Trophoblast cell (in vitro differentiated cells and primary cell): ENCODE results near the gene IL4I1.

Experiments used
- DNase-seq, 2 donors: peaks; one replicate each; pipeline ENCODE4 v3.0.0-alpha.2; 2016
- H2AFZ ChIP-seq: 2 replicates; pipeline ENCODE4 v1.6.1; 2013; ENCODE audit warnings: low read length, moderate library complexity, mild to moderate bottlenecking; ENCODE audit not compliant: insufficient read depth, poor library complexity
- H2AK5ac ChIP-seq: 2 replicates; pipeline ENCODE4 v1.6.1; 2013; ENCODE audit warnings: mild to moderate bottlenecking, low read length
- H2BK120ac ChIP-seq: 2 replicates; pipeline ENCODE4 v1.6.1; 2013; ENCODE audit warnings: low read length, mild to moderate bottlenecking, moderate library complexity; ENCODE audit not compliant: insufficient read depth, poor library complexity
- H2BK12ac ChIP-seq: 2 replicates; pipeline ENCODE4 v1.6.1; 2013; ENCODE audit warnings: mild to moderate bottlenecking, low read length, moderate library complexity
- H2BK5ac ChIP-seq: 2 replicates; pipeline ENCODE4 v1.6.1; 2013; ENCODE audit warnings: low read length, low read depth, moderate library complexity, mild to moderate bottlenecking; ENCODE audit not compliant: poor library complexity
- H3K14ac ChIP-seq: 2 replicates; pipeline ENCODE4 v1.6.1; 2013; ENCODE audit warnings: mild to moderate bottlenecking, low read length
- H3K18ac ChIP-seq: 2 replicates; pipeline ENCODE4 v1.6.1; 2013; ENCODE audit warnings: mild to moderate bottlenecking, low read length
- H3K23ac ChIP-seq: 2 replicates; pipeline ENCODE4 v1.6.1; 2013; ENCODE audit warnings: low read length
- H3K27ac ChIP-seq: 2 replicates; pipeline ENCODE4 v1.5.1; 2013; ENCODE audit warnings: low read depth, mild to moderate bottlenecking, inconsistent platforms, low read length, moderate library complexity
- H3K27me3 ChIP-seq: 2 replicates; pipeline ENCODE4 v1.6.1; 2013; ENCODE audit warnings: inconsistent platforms, mild to moderate bottlenecking, low read length, moderate library complexity; ENCODE audit not compliant: insufficient read depth
- H3K36me3 ChIP-seq, 2 experiments: 1 replicate in 1 of 2; 2 replicates in 1 of 2; pipeline ENCODE4 v1.6.1; 2013; ENCODE audit warnings: low read length in 2 of 2, mild to moderate bottlenecking in 2 of 2, moderate library complexity in 1 of 2; ENCODE audit not compliant: insufficient read depth in 2 of 2, control insufficient read depth in 1 of 2
- H3K4ac ChIP-seq: 2 replicates; pipeline ENCODE4 v1.6.1; 2013; ENCODE audit warnings: low read depth, mild to moderate bottlenecking, low read length, moderate library complexity
- H3K4me1 ChIP-seq, 2 experiments: 1 replicate in 1 of 2; 2 replicates in 1 of 2; pipeline ENCODE4 v1.6.1; 2013; ENCODE audit warnings: low read length in 2 of 2, mild to moderate bottlenecking in 2 of 2, moderate library complexity in 1 of 2; ENCODE audit not compliant: insufficient read depth in 2 of 2, control insufficient read depth in 1 of 2
- H3K4me2 ChIP-seq: 2 replicates; pipeline ENCODE4 v1.6.1; 2013; ENCODE audit warnings: inconsistent platforms, mild to moderate bottlenecking, low read length, moderate library complexity
- H3K4me3 ChIP-seq: 2 replicates; pipeline ENCODE4 v1.5.1; 2013; ENCODE audit warnings: mild to moderate bottlenecking, low read depth, low read length, inconsistent platforms
- H3K79me1 ChIP-seq: one replicate; pipeline ENCODE4 v1.6.1; 2013; ENCODE audit warnings: low read length
- H3K79me2 ChIP-seq: 2 replicates; pipeline ENCODE4 v1.6.1; 2013; ENCODE audit warnings: low read length, mild to moderate bottlenecking; ENCODE audit not compliant: control insufficient read depth, insufficient read depth, poor library complexity
- H3K9ac ChIP-seq: 2 replicates; pipeline ENCODE4 v1.6.1; 2013; ENCODE audit warnings: mild to moderate bottlenecking, low read length
- H3K9me3 ChIP-seq: 2 replicates; pipeline ENCODE4 v1.6.1; 2013; ENCODE audit warnings: low read depth, mild to moderate bottlenecking, control low read depth, inconsistent platforms, low read length; ENCODE audit not compliant: insufficient read depth
- H4K12ac ChIP-seq: 2 replicates; pipeline ENCODE4 v1.6.1; 2013; ENCODE audit warnings: low read depth, mild to moderate bottlenecking, low read length, moderate library complexity
- H4K8ac ChIP-seq: 2 replicates; pipeline ENCODE4 v1.6.1; 2013; ENCODE audit warnings: low read depth, mild to moderate bottlenecking, low read length, moderate library complexity
- H4K91ac ChIP-seq: one replicate; pipeline ENCODE4 v1.6.1; 2013; ENCODE audit warnings: low read depth, mild to moderate bottlenecking, low read length, moderate library complexity
- WGBS: extraction: QIAGEN DNeasy Blood & Tissue Kit; methylation state at CpG from one replicate; pipeline ENCODE4 v1.1.7; 2013; ENCODE audit warnings: missing lambda C conversion rate; ENCODE audit not compliant: insufficient read length, insufficient coverage; ENCODE audit errors: extremely low coverage; 5-methylcytosine and 5-hydroxymethylcytosine counted together

The IL4I1 gene

GRCh38 chr19:49861541-49862378 lies 34.9 kb downstream of the IL4I1 start:
- Histone ChIP-seq H3K9ac (no peak overlapping the region), H2BK120ac (no peak overlapping the region), H3K27ac (no peak overlapping the region), H3K18ac (no peak overlapping the region), H3K4ac (no peak overlapping the region), H3K79me2 (no peaks in the 10 kb centered on the region), H2AFZ (no peak overlapping the region), H4K91ac (no peak overlapping the region), H3K4me1 (peaks cover 6 to 19% of the 10 kb centered on the region in 2 experiments), H3K14ac (no peak overlapping the region), H2AK5ac (no peak overlapping the region), H3K36me3 (peaks cover 74 to 80% of the 10 kb centered on the region in 2 experiments), H3K27me3 (no peaks in the 10 kb centered on the region), H3K4me2 (no peak overlapping the region), H4K8ac (no peak overlapping the region), H3K9me3 (no peaks in the 10 kb centered on the region), H3K4me3 (no peak overlapping the region), H3K23ac (no peak overlapping the region), H2BK12ac (no peak overlapping the region), H3K79me1 (peaks cover 1% of the 10 kb centered on the region), H2BK5ac (no peak overlapping the region), H4K12ac (no peak overlapping the region)
- peak; percentile 82 to 85 for DNase-seq
- WGBS, result no CpG with 5 or more reads among the region's 60 CpGs

GRCh38 chr19:49861107-49861506 lies 35.6 kb downstream of the IL4I1 start:
- no peak overlapping the region for H2AFZ ChIP-seq
- no CpG with 5 or more reads among the region's 13 CpGs for WGBS
- H4K12ac ChIP-seq, result no peak overlapping the region
- no peaks in the 10 kb centered on the region for H3K27me3 ChIP-seq
- H2BK12ac ChIP-seq, result no peak overlapping the region
- no peak overlapping the region for H4K91ac ChIP-seq
- no peak overlapping the region for H3K4me3 ChIP-seq
- H3K14ac ChIP-seq, result no peak overlapping the region
- no peaks in the 10 kb centered on the region for H3K9me3 ChIP-seq
- no peak overlapping the region for H3K4me2 ChIP-seq
- no peak overlapping the region for H4K8ac ChIP-seq
- no peak overlapping the region for H3K27ac ChIP-seq
- no peak overlapping the region for H3K18ac ChIP-seq
- no peaks in the 10 kb centered on the region for H3K79me1 ChIP-seq
- H2AK5ac ChIP-seq, result no peak overlapping the region
- H3K9ac ChIP-seq, result no peak overlapping the region
- H2BK120ac ChIP-seq, result no peak overlapping the region
- H3K36me3 ChIP-seq, result peaks cover 80 to 86% of the 10 kb centered on the region in 2 experiments
- H3K4me1 ChIP-seq, result peaks cover under 1 to 14% of the 10 kb centered on the region in 2 experiments
- no peak overlapping the region for H3K23ac ChIP-seq
- H3K4ac ChIP-seq, result no peak overlapping the region
- DNase-seq, result peak; percentile 33 to 48
- H3K79me2 ChIP-seq, result no peaks in the 10 kb centered on the region
- H2BK5ac ChIP-seq, result no peak overlapping the region

DNA sequence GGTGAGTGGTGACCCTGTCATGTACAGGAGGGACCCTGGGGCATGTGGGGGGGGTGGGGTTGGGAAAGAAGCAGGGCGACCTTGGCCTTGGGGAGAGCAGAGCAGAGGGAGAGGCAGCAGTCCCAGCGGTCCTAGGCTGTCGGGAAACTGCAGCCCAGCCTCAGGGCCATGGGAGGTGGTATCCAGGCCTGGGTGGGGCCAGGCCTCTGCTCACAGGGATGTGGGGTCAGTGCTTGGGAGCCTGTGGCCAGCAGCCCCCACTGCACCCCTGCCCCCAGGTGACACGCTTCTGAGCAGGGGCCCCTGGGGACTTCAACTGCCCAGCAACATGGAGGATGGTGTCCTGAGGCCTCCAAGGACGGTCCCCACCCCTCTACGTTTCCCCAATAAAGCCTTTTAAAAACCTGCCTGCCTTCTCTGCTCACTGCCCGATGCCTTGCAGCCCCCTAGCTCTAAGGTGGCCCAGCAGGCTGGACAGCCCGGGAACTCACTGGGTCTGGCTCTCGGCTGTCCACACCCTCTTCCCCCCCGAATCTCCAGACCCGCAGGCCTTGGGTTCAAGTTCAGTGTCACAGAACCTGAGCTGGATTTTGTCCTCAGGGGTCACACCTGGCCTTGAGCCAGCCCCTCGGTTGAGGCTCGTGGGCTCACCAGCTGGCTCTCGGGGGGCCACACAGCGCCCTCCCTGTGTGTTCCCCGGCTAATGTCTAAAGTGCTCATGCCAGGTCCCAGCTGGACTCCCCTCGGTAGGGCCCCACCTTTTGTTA lies 36.2 kb downstream of the IL4I1 start:
- no peak overlapping the region for H3K9ac ChIP-seq
- no peak overlapping the region for H2BK120ac ChIP-seq
- H4K12ac ChIP-seq, result no peak overlapping the region
- no peak overlapping the region for H3K4ac ChIP-seq
- no peak for DNase-seq
- H3K79me2 ChIP-seq, result no peaks in the 10 kb centered on the region
- H2BK12ac ChIP-seq, result no peak overlapping the region
- H3K27me3 ChIP-seq, result no peaks in the 10 kb centered on the region
- H3K9me3 ChIP-seq, result no peaks in the 10 kb centered on the region
- H3K14ac ChIP-seq, result no peak overlapping the region
- H3K4me3 ChIP-seq, result no peak overlapping the region
- no peak overlapping the region for H2AK5ac ChIP-seq
- no CpG with 5 or more reads among the region's 17 CpGs for WGBS
- no peak overlapping the region for H3K27ac ChIP-seq
- no peak overlapping the region for H2AFZ ChIP-seq
- no peak overlapping the region for H3K4me2 ChIP-seq
- no peak overlapping the region for H3K18ac ChIP-seq
- no peak overlapping the region for H2BK5ac ChIP-seq
- peaks cover 0 to 8% of the 10 kb centered on the region in 2 experiments for H3K4me1 ChIP-seq
- no peak overlapping the region for H4K8ac ChIP-seq
- no peak overlapping the region for H3K23ac ChIP-seq
- H3K79me1 ChIP-seq, result no peaks in the 10 kb centered on the region
- no peak overlapping the region for H4K91ac ChIP-seq
- H3K36me3 ChIP-seq, result peaks cover 85 to 92% of the 10 kb centered on the region in 2 experiments

- Histone ChIP-seq H3K14ac (no peak overlapping the region), H3K9ac (no peak overlapping the region), H3K79me1 (no peaks in the 10 kb centered on the region), H2AK5ac (no peak overlapping the region), H3K18ac (no peak overlapping the region), H3K79me2 (no peaks in the 10 kb centered on the region), H3K4me3 (no peak overlapping the region), H3K27ac (no peak overlapping the region), H3K4me2 (no peak overlapping the region), H3K36me3 (peaks cover 88 to 96% of the 10 kb centered on the region in 2 experiments), H3K4me1 (peaks cover 0 to 8% of the 10 kb centered on the region in 2 experiments), H2BK120ac (no peak overlapping the region), H4K91ac (no peak overlapping the region), H2BK12ac (no peak overlapping the region), H4K12ac (no peak overlapping the region), H2BK5ac (no peak overlapping the region), H3K27me3 (no peaks in the 10 kb centered on the region), H2AFZ (no peak overlapping the region), H3K4ac (no peak overlapping the region), H4K8ac (no peak overlapping the region), H3K23ac (no peak overlapping the region), H3K9me3 (no peaks in the 10 kb centered on the region)
- no CpG with 5 or more reads among the region's 22 CpGs for WGBS
- peak in 1 of 2 donors; percentile 29 for DNase-seq
Observed at GRCh38 chr19:49859682-49860335, 36.9 kb downstream of the IL4I1 start.
